CD4-positive, alpha-beta T cell (primary cell): Measurements from ENCODE around the gene CDC42SE2. TPM values are rescaled to one million over a fixed set of nuclear protein-coding genes. Genes with fewer than 3 reads are reported as not detected.

ENCODE experiments used
- ATAC-seq: fragments of 200-7000 bp; cut with Tn5 transposase; one replicate; pipeline ENCODE4 v1.10.0; 2022; ENCODE audit warnings: mild to moderate bottlenecking; ENCODE audit not compliant: poor library complexity
- CTCF ChIA-PET: fragments of 350-600 bp; sonication (Branson Sonifier 250); formaldehyde crosslinking; loops from one replicate; lab custom pipeline; 2021; ENCODE audit warnings: antibody characterized with exemption, inconsistent platforms; lab: Charles Lee
- POLR2A ChIA-PET: fragments of 350-600 bp; sonication (Branson Sonifier 250); formaldehyde crosslinking; loops from one replicate; lab custom pipeline; 2021; ENCODE audit warnings: antibody characterized with exemption, inconsistent platforms; lab: Charles Lee
- DNase-seq, 14 experiments: peaks; one replicate each; pipeline ENCODE4 v3.0.0-alpha.2; 2013 to 2020; ENCODE audit warnings: mixed read lengths in 2 of 14
- H3K27ac ChIP-seq, 2 donors: one replicate each; pipeline versions ENCODE4 v1.5.1 to v1.7.0; 2013; ENCODE audit warnings: low read length in 2 of 2, low read depth in 1 of 2, mild to moderate bottlenecking in 1 of 2
- H3K27me3 ChIP-seq, 2 experiments: 1 replicate in 1 of 2; 2 replicates in 1 of 2; pipeline versions ENCODE4 v1.6.1 to v1.7.0; 2013; ENCODE audit warnings: low read length in 2 of 2, control low read depth in 1 of 2, mild to moderate bottlenecking in 1 of 2, moderate library complexity in 1 of 2; ENCODE audit not compliant: insufficient read depth in 2 of 2, control insufficient read depth in 1 of 2
- H3K36me3 ChIP-seq: one replicate; pipeline ENCODE4 v1.6.1; 2013; ENCODE audit warnings: low read length, control low read depth; ENCODE audit not compliant: insufficient read depth
- H3K4me1 ChIP-seq: one replicate; pipeline ENCODE4 v1.6.1; 2013; ENCODE audit warnings: low read length, control low read depth; ENCODE audit not compliant: insufficient read depth
- H3K4me3 ChIP-seq: one replicate; pipeline ENCODE4 v1.5.1; 2013; ENCODE audit warnings: mild to moderate bottlenecking, low read length, moderate library complexity
- H3K9me3 ChIP-seq, 2 experiments: 1 replicate in 1 of 2; 2 replicates in 1 of 2; pipeline versions ENCODE4 v1.6.1 to v1.7.0; 2013; ENCODE audit warnings: low read length in 2 of 2, mild to moderate bottlenecking in 2 of 2, control low read depth in 1 of 2, moderate library complexity in 1 of 2; ENCODE audit not compliant: control insufficient read depth in 1 of 2, insufficient read depth in 1 of 2
- H3K27ac Mint-ChIP-seq: one replicate; pipeline ENCODE4 v1.8.0; 2020; ENCODE audit warnings: mixed read lengths
- H3K27me3 Mint-ChIP-seq: one replicate; pipeline ENCODE4 v1.8.0; 2021; ENCODE audit warnings: mixed read lengths
- H3K36me3 Mint-ChIP-seq: one replicate; pipeline ENCODE4 v1.8.0; 2021; ENCODE audit warnings: low read depth, mixed read lengths
- H3K4me1 Mint-ChIP-seq: one replicate; pipeline ENCODE4 v1.8.0; 2021; ENCODE audit warnings: low read depth, mixed read lengths
- H3K4me3 Mint-ChIP-seq: one replicate; pipeline ENCODE4 v1.8.0; 2020; ENCODE audit warnings: mild to moderate bottlenecking, mixed read lengths
- H3K9me3 Mint-ChIP-seq: one replicate; pipeline ENCODE4 v1.8.0; 2020; ENCODE audit warnings: mixed read lengths
- intact Hi-C, 2 experiments: fragments of 100-400 bp; cut with DNase I in 1 of 2; cut with micrococcal nuclease in 1 of 2; formaldehyde crosslinking; loops; one replicate each; pipeline versions ENCODE4 v1.15.1 to v1.9.0; 2023 to 2025; cut with DNase I, micrococcal nuclease
- total RNA-seq, 174 experiments: library from RNA in 2 of 174; stranded (reverse) in 2 of 174; gene quantifications; one replicate each; pipeline ENCODE4 v1.2.3 and lab custom pipeline; 2021 to 2026
- TF ChIP-seq, protein P1 (sequence below): fragments of 200-600 bp; IDR thresholded peaks from one replicate; pipeline ENCODE4 v1.8.0; 2022; ENCODE audit warnings: antibody characterized with exemption, mild to moderate bottlenecking

The CDC42SE2 gene
- total RNA-seq, 2 experiments from 2014 or later, result 218 to 230 TPM

DNA sequence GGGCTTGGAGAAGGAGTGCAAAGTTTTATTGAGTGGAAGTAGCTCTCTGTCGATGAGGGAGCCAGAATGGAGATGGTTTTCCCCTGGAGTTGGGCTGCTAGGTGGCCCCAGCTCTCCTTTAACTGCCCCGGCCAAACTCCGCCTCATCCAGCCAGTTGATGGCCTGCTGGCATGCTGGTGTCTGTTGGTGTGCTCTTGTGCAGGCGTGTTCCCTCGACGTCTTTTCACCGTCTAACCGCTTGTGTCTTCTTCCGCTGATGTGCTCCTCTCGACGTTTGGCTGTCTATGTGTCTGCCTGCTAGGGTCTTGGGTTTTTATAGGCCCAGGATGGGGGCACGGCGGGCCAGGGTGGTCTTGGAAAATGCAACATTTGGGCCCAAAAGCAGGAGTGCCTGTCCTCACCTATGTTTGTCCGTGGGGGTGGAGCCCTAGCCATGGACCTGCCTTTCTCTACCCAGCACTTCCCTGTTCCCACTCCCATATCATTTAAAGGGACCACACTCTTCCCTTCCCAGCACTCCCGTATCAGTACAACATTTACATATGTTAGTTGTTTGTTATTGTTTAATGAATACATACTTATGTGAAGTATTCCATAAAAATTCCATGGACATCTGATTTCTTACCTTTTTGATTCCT, 97.9 kb downstream of the CDC42SE2 start:
- intact Hi-C loops, result no loop called here
- Histone ChIP-seq H3K36me3 (peaks cover 49% of the 10 kb centered on the region), H3K9me3 (no peaks in the 10 kb centered on the region), H3K4me3 (no peak overlapping the region), H3K4me1 (peaks cover 40% of the 10 kb centered on the region), H3K27me3 (no peaks in the 10 kb centered on the region), H3K27ac (no peak overlapping the region)
- ATAC-seq (no peak), DNase-seq (no peak)
- H3K27me3 Mint-ChIP-seq, result no peaks in the 10 kb centered on the region
- no peaks in the 10 kb centered on the region for H3K9me3 Mint-ChIP-seq
- H3K4me1 Mint-ChIP-seq, result peaks cover 89% of the 10 kb centered on the region
- TF ChIP-seq, protein P1, sequence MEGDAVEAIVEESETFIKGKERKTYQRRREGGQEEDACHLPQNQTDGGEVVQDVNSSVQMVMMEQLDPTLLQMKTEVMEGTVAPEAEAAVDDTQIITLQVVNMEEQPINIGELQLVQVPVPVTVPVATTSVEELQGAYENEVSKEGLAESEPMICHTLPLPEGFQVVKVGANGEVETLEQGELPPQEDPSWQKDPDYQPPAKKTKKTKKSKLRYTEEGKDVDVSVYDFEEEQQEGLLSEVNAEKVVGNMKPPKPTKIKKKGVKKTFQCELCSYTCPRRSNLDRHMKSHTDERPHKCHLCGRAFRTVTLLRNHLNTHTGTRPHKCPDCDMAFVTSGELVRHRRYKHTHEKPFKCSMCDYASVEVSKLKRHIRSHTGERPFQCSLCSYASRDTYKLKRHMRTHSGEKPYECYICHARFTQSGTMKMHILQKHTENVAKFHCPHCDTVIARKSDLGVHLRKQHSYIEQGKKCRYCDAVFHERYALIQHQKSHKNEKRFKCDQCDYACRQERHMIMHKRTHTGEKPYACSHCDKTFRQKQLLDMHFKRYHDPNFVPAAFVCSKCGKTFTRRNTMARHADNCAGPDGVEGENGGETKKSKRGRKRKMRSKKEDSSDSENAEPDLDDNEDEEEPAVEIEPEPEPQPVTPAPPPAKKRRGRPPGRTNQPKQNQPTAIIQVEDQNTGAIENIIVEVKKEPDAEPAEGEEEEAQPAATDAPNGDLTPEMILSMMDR, result no peak
- ChIA-PET CTCF (interaction anchor here (0.6 to 1.9 kb wide), 4 partner anchors 9 to 17 kb away, joined by 3 to 5 read pairs (median 4); no protein-coding TSS in a partner anchor), POLR2A (interaction anchor here (0.7 to 3.2 kb wide), 6 partner anchors 11 to 109 kb away, joined by 3 to 19 read pairs (median 8); partner anchors contain the start of gene CDC42SE2)
- H3K4me3 Mint-ChIP-seq, result no peak overlapping the region
- peaks cover 83% of the 10 kb centered on the region for H3K36me3 Mint-ChIP-seq
- H3K27ac Mint-ChIP-seq, result peak overlapping the region; percentile 79

DNA sequence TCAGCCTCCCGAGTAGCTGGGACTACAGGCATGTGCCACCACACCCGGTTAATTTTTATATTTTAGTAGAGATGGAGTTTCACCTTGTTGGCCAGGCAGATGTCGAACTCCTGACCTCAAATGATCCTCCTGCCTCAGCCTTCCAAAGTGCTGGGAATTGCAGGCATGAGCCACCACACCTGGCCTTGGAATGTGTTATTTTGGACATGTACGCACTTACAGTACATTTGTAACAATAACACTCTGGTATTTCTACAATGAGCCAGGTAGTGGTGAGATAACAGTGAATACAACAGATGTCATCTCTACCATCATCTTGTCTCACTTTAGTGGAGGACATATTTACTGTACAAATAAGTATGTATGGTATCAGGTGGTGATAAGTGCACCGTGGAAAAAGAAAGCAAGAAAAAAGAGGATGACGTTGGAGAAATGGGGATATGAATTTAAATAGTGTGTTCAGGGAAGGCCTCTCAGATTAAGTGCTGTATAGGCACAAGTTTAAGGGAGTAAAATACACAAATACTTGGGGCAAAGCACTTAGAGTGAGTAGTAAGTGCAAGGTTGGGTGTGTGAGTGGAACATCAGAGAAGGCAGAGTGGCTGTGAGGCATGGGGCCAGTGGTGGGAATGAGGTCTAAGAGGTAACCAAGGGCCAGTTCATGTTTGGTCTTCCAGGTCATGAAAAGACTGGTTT, 100.1 kb downstream of the CDC42SE2 start:
- Histone ChIP-seq H3K27ac (peak overlapping the region; percentile 32 to 61), H3K4me1 (peaks cover 41% of the 10 kb centered on the region), H3K27me3 (no peaks in the 10 kb centered on the region), H3K9me3 (no peaks in the 10 kb centered on the region), H3K36me3 (peaks cover 56% of the 10 kb centered on the region), H3K4me3 (no peak overlapping the region)
- H3K4me3 Mint-ChIP-seq, result peak overlapping the region; percentile 31
- ChIA-PET POLR2A (interaction anchor here (1.3 to 3.5 kb wide), 5 partner anchors 11 to 100 kb away, joined by 7 to 21 read pairs (median 10); partner anchors contain the start of gene CDC42SE2), CTCF (interaction anchor here (0.8 to 1.9 kb wide), 4 partner anchors 8 to 18 kb away, joined by 3 to 7 read pairs (median 4); no protein-coding TSS in a partner anchor)
- ATAC-seq (peak; percentile 9), DNase-seq (no peak)
- H3K27ac Mint-ChIP-seq, result peak overlapping the region; percentile 81
- TF ChIP-seq, protein P1, result no peak
- H3K9me3 Mint-ChIP-seq, result peaks cover 2% of the 10 kb centered on the region
- intact Hi-C loops, result loop anchor here in 1 of 2 experiments (2.0 kb wide), 1 partner anchor 15 kb away; no protein-coding TSS in a partner anchor
- peaks cover 88% of the 10 kb centered on the region for H3K4me1 Mint-ChIP-seq
- H3K27me3 Mint-ChIP-seq, result no peaks in the 10 kb centered on the region
- peaks cover 85% of the 10 kb centered on the region for H3K36me3 Mint-ChIP-seq

DNA sequence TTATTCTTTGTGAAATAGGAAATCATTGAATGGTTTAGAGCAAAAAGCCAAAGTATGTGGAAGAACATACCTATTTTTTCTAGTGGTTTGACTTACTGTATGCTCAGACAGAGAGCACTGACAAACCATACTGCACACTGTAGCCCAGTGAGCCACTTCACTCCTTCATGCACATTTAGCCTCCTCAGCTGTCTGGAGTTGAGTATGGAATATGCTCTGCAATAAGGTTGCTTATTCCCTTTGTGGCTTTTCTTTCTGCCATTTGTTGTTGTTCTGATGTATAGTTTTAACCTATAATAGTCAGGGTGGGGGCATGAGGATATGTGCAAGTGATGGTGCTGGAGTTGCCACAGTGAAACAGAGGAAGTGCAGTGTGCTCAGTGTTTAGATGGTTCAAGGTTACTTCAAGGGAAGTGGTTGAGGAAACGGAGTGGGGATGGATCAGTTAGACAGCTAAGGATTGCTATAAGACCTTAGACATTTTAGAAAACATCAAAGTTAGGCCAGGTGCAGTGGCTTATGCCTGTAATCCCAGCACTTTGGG, 100.7 kb downstream of the CDC42SE2 start:
- POLR2A ChIA-PET, result interaction anchor here (0.8 to 3.5 kb wide), 7 partner anchors 8 to 100 kb away, joined by 3 to 21 read pairs (median 7); partner anchors contain the start of gene CDC42SE2
- H3K4me3 Mint-ChIP-seq, result peak overlapping the region; percentile 63
- H3K4me1 ChIP-seq, result peaks cover 41% of the 10 kb centered on the region

More for the DNA sequence above, 100.7 kb downstream of the CDC42SE2 start:
- Mint-ChIP-seq H3K36me3 (peaks cover 85% of the 10 kb centered on the region), H3K27me3 (no peaks in the 10 kb centered on the region), H3K9me3 (peaks cover 2% of the 10 kb centered on the region), H3K27ac (peak overlapping the region; percentile 81), H3K4me1 (peaks cover 89% of the 10 kb centered on the region)
- CTCF ChIA-PET, result interaction anchor here (0.8 to 1.6 kb wide), 4 partner anchors 8 to 99 kb away, joined by 3 to 5 read pairs (median 4); no protein-coding TSS in a partner anchor
- no peak overlapping the region for H3K4me3 ChIP-seq
- TF ChIP-seq, protein P1, result no peak
- H3K27me3 ChIP-seq, result no peaks in the 10 kb centered on the region
- no peaks in the 10 kb centered on the region for H3K9me3 ChIP-seq
- ATAC-seq (peak; percentile 76), DNase-seq (peak in 4 of 14 experiments; percentile 43 to 70 (median 44))
- H3K27ac ChIP-seq, result peak overlapping the region; percentile 32 to 61
- peaks cover 53% of the 10 kb centered on the region for H3K36me3 ChIP-seq
- intact Hi-C loops, result loop anchor here in 1 of 2 experiments (2.0 to 5.0 kb wide), 3 partner anchors 14 to 53 kb away; no protein-coding TSS in a partner anchor
